Muscle of arm (tissue), 14 donors: Measurements from ENCODE around the gene DCAF7. TPM values are rescaled to one million over a fixed set of nuclear protein-coding genes. Genes with fewer than 3 reads are reported as not detected.

Experiments used
- DNase-seq: peaks from one replicate; pipeline ENCODE4 v3.0.0-alpha.2; 2013
- long read RNA-seq, 11 donors: transcript quantifications; one replicate each; lab custom pipeline, GENCODE V29; 2026
- polyA plus RNA-seq, 12 donors: library from polyadenylated mRNA; unstranded; fragments of 120-200 nt; gene quantifications; one replicate each; pipeline ENCODE4 v1.2.1, GENCODE V29; 2013; ENCODE audit not compliant: insufficient read length in 12 of 12

DCAF7 gene
- 10 to 100 TPM in 11 of 12 donors, not detected in 1; 38.5 to 57.3 (median 44.0) TPM for polyA plus RNA-seq
- long read RNA-seq, donor 1, full-length matches to known transcripts: 16 of 45 reads
- long read RNA-seq, donor 1, partial matches to known transcripts: 29 of 45 reads
- long read RNA-seq, donor 1, other reads (novel, unspliced or antisense): 0 of 45 reads
- long read RNA-seq, donor 2, full-length matches to known transcripts: 16 of 16 reads
- long read RNA-seq, donor 2, partial matches to known transcripts: 0 of 16 reads
- long read RNA-seq, donor 2, other reads (novel, unspliced or antisense): 0 of 16 reads
- long read RNA-seq, donor 3, full-length matches to known transcripts: 5 of 5 reads
- long read RNA-seq, donor 3, partial matches to known transcripts: 0 of 5 reads
- long read RNA-seq, donor 3, other reads (novel, unspliced or antisense): 0 of 5 reads
- long read RNA-seq, donor 4, full-length matches to known transcripts: 6 of 6 reads
- long read RNA-seq, donor 4, partial matches to known transcripts: 0 of 6 reads
- long read RNA-seq, donor 4, other reads (novel, unspliced or antisense): 0 of 6 reads
- long read RNA-seq, donor 5, full-length matches to known transcripts: 16 of 22 reads
- long read RNA-seq, donor 5, partial matches to known transcripts: 6 of 22 reads
- long read RNA-seq, donor 5, other reads (novel, unspliced or antisense): 0 of 22 reads
- long read RNA-seq, donor 6, full-length matches to known transcripts: 4 of 9 reads
- long read RNA-seq, donor 6, partial matches to known transcripts: 5 of 9 reads
- long read RNA-seq, donor 6, other reads (novel, unspliced or antisense): 0 of 9 reads
- long read RNA-seq, donor 7, full-length matches to known transcripts: 4 of 11 reads
- long read RNA-seq, donor 7, partial matches to known transcripts: 7 of 11 reads
- long read RNA-seq, donor 7, other reads (novel, unspliced or antisense): 0 of 11 reads
- long read RNA-seq, donor 8, full-length matches to known transcripts: 8 of 13 reads
- long read RNA-seq, donor 8, partial matches to known transcripts: 5 of 13 reads
- long read RNA-seq, donor 8, other reads (novel, unspliced or antisense): 0 of 13 reads
- long read RNA-seq, donor 9, full-length matches to known transcripts: 10 of 15 reads
- long read RNA-seq, donor 9, partial matches to known transcripts: 5 of 15 reads
- long read RNA-seq, donor 9, other reads (novel, unspliced or antisense): 0 of 15 reads
- long read RNA-seq, donor 10, full-length matches to known transcripts: 11 of 18 reads
- long read RNA-seq, donor 10, partial matches to known transcripts: 7 of 18 reads
- long read RNA-seq, donor 10, other reads (novel, unspliced or antisense): 0 of 18 reads
- long read RNA-seq, donor 11, full-length matches to known transcripts: 11 of 11 reads
- long read RNA-seq, donor 11, partial matches to known transcripts: 0 of 11 reads
- long read RNA-seq, donor 11, other reads (novel, unspliced or antisense): 0 of 11 reads

DNA sequence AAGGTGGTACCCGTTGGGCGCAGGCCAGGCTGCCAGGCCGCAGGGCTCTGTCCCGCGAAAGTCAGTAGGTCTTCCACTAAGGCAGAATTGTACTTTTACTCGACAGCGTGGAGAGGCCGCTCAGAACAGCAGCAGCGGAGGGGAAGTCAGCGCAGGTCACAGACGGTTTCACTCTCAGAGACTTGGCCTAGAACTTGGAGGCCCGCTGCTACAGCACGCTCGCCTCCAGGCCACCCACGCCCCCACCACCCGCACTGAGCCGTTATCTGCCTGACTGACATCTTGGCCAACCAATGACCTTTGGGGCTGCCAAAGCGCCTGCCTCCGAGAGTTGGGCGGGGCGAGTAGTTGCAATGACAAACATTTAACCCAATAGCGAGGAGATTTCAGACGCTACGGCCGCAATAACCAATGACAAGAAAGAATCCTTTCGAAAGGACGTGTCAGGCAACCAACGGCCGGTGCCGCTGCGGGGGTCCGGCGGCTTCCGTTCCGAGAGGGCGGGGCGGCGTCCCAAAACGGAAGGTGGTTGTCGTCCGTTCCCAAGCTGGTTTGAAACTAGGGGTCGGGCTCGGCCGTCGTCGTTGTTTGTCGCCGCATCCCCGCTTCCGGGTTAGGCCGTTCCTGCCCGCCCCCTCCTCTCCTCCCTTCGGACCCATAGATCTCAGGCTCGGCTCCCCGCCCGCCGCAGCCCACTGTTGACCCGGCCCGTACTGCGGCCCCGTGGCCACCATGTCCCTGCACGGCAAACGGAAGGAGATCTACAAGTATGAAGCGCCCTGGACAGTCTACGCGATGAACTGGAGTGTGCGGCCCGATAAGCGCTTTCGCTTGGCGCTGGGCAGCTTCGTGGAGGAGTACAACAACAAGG is at the start of gene DCAF7:
Gene DCAF7, plus strand, starts transcription at position 532 of the 871 bp plus-strand sequence. Its CDS starts 201 bp downstream, at position 733.
- DNase-seq: peak; percentile 100

GRCh38 chr17:63500543-63501390 is 49.5 kb upstream of the DCAF7 start:
- no peak for DNase-seq

DNA sequence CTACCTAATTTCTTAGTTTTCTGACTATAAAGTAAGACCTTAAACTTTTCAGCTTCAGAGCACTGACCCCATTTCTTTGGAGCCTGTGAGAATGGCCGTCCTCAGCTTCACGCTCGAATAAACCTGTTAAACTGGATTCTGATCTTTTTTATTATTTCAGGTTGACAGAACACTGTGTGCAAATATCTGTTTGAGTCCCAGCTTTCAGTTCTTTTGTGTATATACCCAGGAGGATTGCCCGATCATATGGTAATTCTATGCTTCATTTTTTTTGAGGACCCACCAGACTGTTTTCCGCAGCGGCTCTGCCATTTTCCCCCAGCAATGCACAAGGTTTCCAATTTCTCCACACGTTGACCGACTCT is 47.0 kb upstream of the DCAF7 start:
- DNase-seq: no peak

DNA sequence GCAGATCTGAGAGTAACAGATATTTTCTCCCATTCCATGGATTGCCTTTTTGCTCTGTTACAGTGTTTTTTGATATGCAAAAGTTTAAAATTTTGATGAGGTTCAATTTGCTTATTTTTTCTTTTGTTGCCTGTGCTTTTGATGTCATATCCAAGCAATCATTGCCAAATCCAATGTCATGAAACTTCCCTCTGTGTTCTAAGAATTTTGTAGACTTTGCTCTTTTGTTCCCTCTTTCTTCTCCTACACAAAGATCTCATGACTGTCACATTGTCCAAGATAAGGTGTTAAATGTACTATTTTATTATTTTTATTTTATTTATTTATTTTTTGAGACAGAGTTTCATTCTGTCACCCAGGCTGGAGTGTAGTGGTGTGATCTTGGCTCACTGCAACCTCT is 46.0 kb upstream of the DCAF7 start:
- no peak for DNase-seq

DNA sequence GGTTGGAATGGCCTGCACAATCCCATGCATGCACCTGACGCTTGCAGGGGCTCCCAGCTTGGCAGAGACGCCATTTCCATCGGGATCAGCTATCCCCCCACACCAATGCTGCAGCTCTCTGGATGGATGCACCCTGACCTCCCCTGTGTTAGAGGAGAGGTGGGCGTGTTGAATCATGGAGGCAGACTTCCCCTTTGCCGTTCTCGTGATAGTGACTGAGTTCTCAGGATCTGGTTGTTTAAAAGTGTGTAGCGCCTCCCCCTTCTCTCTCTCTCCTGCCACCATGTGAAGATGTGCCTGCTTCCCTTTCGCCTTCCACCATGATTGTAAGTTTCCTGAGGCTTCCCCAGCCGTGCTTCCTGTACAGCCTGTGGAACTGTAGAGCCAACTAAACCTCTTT is 44.9 kb upstream of the DCAF7 start:
- DNase-seq: no peak

- DNase-seq: no peak
Measured at GRCh38 chr17:63506627-63507026, 43.6 kb upstream of the DCAF7 start.

GRCh38 chr17:63511331-63511730 is 38.9 kb upstream of the DCAF7 start:
- no peak for DNase-seq

GRCh38 chr17:63512388-63512787 is 37.9 kb upstream of the DCAF7 start:
- no peak for DNase-seq

- no peak for DNase-seq
Measured at GRCh38 chr17:63512896-63513644, 37.2 kb upstream of the DCAF7 start.

- DNase-seq: no peak
Measured at GRCh38 chr17:63514477-63514876, 35.8 kb upstream of the DCAF7 start.

DNA sequence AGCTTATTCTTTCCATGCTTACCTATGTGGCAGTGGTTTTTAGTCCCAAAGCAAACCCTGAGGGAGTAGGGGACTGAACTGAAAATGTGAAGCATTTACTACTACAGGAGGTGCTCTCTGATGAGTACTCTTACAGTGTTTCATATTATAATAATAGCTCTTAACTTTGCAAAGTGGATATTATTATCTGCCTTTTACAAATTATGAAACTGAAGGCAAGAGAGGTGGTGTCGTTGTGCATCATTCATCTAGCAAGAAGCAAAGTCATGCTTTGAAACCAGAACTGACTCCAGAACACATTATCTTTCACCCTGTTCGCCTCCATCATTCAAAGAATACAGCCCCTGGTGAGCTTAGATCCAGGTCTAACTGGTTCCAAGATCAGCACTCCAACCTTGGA is 35.3 kb upstream of the DCAF7 start:
- no peak for DNase-seq

DNA sequence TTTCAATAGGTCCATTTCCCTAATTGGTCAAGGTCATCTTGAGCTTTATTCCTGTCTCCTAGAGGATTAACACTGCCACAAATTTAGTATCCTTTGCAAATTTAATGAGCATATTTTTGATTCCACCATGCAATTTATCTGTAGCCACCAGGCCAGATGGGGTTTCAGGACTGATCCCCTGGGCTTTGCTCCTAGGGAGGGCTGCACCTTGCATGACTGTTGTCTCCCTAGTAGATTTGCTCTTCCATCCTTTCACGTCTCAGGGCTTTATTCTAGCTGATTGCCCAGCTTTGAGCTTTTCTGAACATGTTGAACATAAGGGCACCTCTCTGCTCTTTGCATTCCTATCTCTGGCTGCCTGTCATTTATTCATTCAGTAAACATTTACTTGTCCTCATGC is 34.9 kb upstream of the DCAF7 start:
- no peak for DNase-seq

- no peak for DNase-seq
Measured at GRCh38 chr17:63516910-63517824, 33.1 kb upstream of the DCAF7 start.

DNA sequence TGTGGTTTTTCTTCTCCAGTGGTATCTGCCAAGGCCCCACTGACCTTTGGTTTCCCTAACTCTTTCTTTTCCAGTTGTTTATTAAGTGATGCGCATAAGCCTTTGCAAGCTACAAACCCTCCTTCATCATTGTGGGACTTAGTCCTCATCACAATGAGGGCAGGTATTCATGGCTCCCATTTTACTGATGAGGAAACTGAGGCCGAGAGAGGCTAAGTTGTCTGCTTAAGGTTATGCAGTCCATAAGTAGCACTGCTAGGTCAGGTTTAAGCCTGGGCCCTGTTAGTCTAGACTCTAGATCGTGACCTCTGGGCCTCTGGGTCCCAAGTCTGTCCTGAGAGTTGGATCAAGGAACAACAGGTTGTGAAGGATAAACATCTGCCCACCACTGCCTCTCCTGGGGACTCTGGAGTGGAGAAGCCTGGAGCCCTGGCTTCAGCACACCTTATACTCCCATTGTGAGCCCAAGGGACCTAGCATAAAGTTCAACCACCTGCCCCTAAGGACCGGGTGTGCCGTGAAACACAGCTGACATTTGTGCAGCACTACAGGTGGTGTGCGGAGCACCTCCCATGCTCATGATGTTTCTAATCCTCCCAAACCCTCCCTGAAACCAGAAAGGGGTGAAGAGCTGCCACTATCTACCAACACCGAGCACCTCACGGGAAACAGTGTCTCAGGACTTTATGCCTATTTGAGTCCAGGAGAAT is 32.3 kb upstream of the DCAF7 start:
- DNase-seq: no peak

DNA sequence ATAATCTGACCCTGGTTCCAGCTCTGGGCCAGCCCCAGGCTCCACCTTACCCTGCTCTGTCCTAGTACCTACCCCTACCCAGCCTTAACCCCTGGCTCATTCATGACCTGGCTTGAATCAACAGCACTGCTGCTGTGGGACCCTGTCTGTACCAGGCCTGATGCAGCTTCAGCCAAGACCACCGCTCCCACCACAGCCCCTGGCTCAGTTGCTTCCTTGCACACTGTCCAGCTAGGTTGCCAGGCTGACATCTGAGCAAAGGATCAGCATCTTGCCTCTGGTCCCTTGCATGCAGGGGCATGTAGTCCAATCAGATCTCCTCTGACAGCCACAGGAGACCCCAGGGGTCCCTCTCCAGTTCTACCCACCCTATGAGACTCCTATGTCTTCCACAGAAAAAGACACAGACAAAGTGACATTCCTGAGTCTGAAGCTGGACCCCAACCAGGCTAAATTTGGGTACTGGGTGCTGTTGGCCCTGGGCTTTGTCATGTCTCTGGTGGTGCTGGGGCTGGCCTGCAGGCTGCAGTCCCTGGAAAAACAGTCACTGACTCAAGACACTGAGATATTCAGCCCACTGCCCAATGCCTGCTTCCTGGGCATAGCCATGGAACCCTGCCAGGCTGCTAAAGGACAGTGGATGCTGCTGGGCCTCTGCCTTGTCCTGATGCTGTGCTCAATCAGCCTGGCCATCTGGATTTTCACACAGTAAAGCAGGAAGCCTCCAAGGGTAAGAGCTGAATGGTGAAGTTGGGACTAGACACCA is 31.0 kb upstream of the DCAF7 start:
- DNase-seq: no peak
